Measurements from ENCODE around the gene ZXDC.

The ZXDC gene

DNA sequence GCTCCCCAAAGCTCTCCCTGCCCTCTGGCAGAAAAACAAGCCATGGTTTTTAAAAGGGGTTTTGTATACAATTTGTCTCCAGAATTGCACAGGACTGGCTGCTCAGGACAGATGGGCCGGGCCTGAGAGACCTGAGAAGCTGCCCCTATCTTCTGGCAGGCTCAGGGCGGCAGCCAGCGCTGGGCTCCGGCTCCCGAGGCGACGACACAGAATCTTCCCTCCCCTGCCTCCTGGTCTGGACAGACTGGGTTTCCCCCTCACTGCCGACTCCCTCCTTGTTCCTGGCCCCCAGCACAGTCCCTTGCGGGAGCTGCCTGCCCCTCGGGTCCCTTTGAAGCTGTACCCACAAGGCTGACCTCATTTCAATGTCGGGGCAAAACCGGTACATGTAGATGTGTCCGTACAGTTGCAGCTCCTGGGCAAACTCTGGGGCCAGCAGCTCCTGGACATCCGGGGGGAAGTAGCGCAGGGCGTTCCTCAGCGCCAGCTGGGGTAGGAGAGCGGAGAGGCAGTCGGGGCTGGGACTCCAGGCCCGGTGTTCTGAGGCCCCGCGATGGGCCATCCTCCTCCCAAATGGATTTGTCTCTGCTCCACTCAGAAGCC, 34.7 kb upstream of the ZXDC start:
- no peak for DNase-seq

DNA sequence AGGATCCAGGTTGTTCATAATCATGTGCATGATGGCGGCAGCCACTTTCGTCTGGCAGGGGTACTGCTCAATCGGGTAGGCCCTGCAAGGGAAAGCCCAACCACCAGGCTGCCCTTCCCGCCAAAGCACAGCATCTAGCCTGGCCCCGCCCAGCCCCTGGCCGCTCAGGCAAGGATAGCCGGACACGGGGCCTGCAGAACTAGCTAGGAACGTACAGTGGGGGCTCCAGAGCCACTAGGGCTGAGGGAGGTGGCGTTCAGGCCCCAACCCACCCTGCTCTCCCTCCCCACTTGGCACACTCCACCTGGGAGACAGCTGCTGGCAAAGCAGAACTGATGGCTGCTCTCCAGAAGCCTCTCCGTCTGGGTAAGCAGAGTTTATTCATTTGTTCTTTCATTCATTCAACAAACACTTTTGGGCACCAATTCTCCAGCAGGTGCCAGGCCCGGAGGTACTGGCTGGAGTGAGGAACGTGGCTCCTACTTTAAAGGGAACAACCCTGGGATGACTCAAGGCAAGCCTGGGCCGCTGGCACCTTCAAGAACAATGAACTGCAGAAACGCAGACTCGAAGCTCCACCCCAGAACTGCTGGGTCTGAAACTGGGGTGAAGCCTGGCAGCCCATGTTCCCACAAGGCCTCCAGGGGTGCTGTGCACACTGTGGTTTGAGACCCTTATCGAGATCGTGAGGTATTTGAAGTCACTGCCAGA, 34.1 kb upstream of the ZXDC start:
- DNase-seq, result peak; percentile 46

GRCh38 chr3:126508564-126508964, 32.9 kb upstream of the ZXDC start:
- DNase-seq, result no peak

GRCh38 chr3:126507886-126508285, 32.2 kb upstream of the ZXDC start:
- DNase-seq, result no peak

- no peak for DNase-seq
Observed at GRCh38 chr3:126503701-126504100, 28.0 kb upstream of the ZXDC start.

DNA sequence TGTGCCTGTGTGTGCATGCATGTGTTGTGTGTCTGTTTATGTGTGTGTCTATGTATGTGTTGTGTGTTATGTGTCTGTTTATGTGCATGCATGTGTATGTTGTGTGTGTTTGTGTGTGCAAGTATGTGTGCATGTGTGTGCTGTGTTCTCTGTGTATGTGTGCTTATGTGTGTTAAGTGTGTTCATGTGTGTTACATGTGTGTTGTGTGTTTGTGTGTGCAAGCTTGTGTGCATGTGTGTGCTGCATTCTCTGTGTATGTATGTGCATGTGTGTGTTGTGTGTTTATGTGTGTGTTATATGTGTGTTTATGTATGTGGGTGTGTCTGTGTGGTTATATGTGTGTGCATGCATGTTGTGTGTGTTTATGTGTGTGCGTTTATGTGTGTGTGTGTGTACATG, 27.0 kb upstream of the ZXDC start:
- DNase-seq, result no peak

GRCh38 chr3:126501736-126502135, 26.0 kb upstream of the ZXDC start:
- DNase-seq, result no peak

DNA sequence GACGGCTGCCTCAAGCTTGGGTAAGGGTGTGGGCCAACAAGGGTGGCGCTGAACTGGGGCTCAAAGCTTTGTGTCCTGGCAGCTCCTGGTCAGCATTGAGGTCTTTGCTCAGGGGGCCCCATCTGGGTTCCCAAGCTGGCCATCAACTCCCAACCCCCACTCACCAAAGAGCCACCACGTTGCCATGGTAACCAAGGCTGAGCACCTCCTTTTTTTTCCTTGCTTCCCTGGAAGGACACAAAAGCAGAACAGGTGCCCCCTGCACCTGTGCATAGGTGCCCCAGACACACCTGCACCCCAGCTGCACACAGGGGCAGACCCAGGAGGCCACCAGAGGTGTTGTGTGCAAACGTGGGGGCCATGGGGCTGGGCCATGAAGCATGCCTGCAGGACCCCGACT, 25.4 kb upstream of the ZXDC start:
- peak; percentile 74 for DNase-seq

- DNase-seq, result peak; percentile 20
Observed at GRCh38 chr3:126500016-126500415, 24.3 kb upstream of the ZXDC start.

GRCh38 chr3:126499401-126499800, 23.7 kb upstream of the ZXDC start:
- DNase-seq, result no peak

- no peak for DNase-seq
Observed at GRCh38 chr3:126498929-126499328, 23.2 kb upstream of the ZXDC start.

- no peak for DNase-seq
Observed at GRCh38 chr3:126498461-126498860, 22.8 kb upstream of the ZXDC start.

- no peak for DNase-seq
Observed at GRCh38 chr3:126497956-126498355, 22.3 kb upstream of the ZXDC start.

DNA sequence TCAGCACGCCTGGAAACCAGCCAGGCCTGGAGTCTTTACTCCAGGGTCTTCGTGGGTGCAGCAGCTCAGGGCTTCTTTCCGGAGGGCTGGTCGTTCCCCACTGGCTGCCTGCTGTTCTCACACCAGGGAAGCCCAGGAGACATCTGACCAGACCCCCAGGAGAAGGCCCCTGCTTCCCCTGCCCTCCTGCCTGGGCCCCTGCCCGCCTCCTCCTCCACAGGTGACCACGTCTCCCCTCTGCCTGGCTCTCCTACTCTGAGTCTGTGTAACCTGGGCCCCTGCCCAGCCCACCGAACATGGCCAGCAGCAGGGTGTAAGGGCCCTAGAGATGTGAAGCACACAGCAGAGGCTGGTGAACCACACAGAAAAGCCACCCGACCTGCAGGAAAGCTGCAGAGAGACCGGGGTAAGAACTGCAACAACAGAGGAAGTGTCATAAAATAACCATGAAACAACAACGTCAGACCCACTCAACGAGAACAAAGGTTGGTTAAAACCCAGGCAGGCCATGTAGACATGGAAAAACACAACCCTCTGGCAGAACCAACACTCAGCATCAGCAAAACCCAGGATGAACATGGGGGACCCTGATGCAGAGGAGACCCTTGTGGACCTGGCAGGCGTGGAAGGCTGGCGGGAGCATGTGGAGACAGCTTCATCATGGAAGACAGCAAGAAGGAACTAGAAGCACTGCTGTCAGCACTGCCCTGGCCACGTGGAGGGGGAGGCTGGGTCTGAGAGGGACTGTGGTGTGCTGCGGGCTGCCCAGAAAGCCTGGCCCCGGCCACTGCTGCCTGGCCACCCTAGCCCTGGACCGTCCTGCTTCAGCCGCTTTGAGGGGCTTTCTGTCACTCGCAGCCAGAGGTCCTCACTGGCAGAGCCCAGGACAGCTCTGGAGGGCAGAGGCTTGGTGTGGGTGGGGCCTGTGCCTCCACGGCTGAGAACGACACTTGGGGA, 21.5 kb upstream of the ZXDC start:
- no peak for DNase-seq

DNA sequence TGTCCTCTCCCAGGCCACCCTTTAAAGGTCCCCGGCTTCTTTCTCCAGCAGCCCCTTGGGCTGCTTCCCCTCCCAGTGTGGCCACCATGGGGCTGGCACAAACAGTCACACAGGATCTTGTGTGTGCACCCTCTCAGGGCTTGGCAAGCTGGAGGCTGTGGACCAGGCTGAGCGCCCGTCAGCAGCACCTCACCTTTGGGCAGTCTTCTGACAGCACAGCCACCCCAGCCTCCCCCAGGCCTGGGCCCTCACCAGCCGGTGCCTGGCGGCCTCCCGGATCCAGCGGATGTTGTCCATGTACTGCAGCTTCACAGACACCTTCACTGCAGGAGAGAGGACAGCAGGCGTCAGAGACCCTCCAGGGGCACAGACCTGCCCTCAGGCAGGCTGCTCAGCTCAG, 20.1 kb upstream of the ZXDC start:
- DNase-seq, result no peak

GRCh38 chr3:126494970-126495230, 19.2 kb upstream of the ZXDC start:
- no peak for DNase-seq

DNA sequence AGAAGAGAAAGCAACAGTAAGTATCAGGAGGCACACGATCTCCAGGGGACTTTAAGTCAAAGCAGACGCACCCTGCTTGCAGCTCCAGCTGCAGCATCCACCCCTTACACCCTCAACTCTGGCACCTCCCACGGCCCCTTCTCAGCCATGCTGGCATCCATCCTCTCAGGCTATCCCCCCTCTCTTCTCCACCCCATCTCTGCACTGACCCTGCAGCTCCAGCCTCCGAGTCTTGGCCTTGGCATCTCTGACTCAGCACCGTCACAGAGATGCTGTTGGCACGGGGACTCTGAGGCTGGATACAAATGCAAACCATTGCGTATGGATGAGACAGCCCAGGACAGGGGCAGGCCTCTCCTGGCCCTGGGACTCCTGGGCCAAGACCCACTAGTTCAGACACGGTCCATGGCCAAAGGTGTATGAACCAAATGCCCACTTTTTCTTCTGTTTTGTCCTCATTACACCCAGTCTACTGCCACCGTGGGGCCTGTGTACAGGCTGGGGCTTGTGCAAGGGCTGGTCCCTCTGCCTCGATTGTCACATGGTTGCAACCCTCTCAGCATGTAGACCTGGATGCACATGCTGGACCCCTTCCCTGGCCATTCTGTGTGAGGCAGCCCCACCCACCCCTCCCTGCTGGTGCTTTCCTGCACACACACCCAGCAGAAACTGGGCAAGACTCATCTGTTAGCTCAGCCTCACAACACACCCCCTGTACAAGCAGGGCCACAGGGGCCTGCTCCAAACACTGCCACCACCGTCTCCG, 18.7 kb upstream of the ZXDC start:
- peak; percentile 55 for DNase-seq

GRCh38 chr3:126493739-126494138, 18.0 kb upstream of the ZXDC start:
- peak; percentile 92 for DNase-seq

DNA sequence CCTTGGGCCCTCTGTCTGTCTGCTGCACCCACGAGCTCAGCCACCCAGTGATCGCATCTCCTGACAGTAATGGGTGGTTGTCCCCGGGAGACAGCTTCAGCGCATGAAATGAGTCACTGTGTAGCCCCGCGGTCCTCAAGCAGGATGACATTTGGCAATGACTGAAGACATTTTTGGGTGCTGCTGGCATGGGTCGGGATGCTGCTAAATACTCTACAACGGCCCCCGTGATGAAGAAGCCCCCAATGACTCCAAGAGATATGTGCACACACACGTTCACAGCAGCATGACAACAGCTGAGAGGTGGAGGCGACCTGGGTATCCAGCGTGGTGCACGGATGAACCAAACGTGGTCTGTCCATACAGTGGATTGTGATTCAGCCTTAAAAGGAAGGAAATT, 17.4 kb upstream of the ZXDC start:
- DNase-seq, result no peak

GRCh38 chr3:126491221-126492013, 15.7 kb upstream of the ZXDC start:
- no peak for DNase-seq

DNA sequence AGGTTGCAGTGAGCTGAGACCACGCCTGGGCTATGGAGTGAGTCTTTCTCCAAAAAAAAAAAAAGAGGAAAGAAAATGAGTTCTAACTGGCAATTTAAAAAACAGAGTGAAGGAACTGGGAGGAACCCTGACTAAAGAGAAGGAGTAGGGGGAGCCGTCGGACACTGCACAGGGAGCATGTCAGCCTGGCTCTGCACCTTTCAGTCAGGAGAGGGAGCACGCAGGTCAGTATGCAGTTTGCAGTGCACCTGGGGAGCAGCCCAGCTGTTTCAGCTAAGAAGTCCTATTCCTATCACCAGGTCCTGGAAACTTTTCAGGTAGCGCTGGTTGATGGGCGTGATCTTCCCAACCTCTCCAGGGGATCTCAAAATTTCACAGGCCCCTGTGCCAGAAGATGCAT, 14.9 kb upstream of the ZXDC start:
- DNase-seq, result peak; percentile 79

GRCh38 chr3:126488886-126489569, 13.3 kb upstream of the ZXDC start:
- DNase-seq, result no peak
